ENCODE measurements around the gene INPP1.
"Not testable (repeated sequence)": the region's sequence is repeated elsewhere in the genome, so short reads cannot be mapped to it uniquely, and the experiment has no call there.

GRCh38 chr2:190297880-190298279 is 45.5 kb upstream of the INPP1 start:
- TF ChIP-seq CTCF (IDR thresholded peaks at IDR 0.05; ENCODE audit: insufficient read depth, low read depth, low read length); EZH2 (IDR thresholded peaks at IDR 0.05; ENCODE audit: insufficient read depth, low read length): not testable (repeated sequence)
